GM19324 (cell line): ENCODE data around the gene SACS.
"Not testable (repeated sequence)": the region's sequence is repeated elsewhere in the genome, so short reads cannot be mapped to it uniquely, and the experiment has no call there.

Experiments
- ATAC-seq: cut with Tn5 transposase; IDR thresholded peaks from one replicate; pipeline ENCODE4 v1.9.1; 2021; ENCODE audit warnings: mild to moderate bottlenecking, moderate library complexity; ENCODE audit not compliant: unreplicated experiment, low FRiP score

The SACS gene

DNA sequence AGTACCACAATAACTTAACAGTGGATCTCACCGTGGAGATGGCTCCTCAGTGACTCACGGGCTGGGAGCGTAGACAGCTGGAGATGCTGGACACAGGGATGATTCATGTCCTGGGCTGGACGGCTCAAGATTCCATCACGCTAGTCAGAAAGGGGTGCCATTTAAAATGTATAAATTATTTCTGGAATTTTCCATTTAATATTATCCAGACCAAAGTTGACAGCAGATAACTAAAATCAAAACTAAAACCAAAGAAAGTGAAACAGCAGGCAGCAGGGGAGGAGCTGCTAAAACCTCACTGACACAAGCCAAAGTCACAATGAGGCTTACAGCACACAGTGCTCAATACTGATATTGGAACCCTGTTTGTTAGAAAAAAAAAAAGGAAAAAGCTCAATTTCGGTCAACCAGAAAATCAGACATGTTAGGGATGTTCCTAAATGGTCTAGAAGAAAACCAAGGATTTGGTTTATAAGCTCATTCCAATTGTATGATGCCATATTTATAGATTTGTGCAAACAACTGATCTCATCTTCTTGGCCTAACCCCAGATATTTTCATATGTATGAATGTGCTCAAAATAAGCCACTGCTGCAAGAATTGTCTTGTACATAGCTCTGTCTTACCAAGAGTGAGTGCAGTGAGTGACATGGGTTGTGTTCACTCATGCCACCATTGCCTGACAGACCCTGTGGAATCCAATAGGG is 111.8 kb downstream of the SACS start:
- ATAC-seq = peak; percentile 91

DNA sequence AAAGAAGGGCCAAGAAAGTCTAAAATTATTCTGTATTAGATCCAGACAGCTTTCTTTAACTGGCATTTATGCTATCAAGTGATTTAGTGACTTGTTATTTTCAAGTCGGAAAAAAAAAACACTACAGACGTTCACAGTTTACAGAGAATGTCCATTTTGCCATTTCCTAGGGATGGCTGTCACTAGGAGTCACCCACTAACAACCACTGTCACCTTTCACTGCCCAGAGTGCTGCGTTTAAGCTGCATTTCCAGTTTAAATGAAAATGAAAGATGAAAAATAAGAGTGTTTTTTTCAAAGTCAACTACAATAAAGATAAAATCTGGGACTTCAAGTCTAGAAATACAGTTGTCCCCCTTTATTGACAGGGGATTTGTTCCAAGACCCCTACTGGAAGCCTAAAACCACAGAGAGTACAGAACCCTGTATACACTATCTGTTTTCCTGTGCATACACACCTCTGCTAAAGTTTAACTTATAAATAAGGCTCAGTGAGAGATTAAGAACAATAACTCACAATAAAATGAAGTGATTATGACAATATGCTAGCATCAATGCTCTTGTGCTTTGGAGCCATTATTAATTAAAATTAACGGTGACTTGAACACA is 112.5 kb downstream of the SACS start:
- peak; percentile 31 for ATAC-seq

DNA sequence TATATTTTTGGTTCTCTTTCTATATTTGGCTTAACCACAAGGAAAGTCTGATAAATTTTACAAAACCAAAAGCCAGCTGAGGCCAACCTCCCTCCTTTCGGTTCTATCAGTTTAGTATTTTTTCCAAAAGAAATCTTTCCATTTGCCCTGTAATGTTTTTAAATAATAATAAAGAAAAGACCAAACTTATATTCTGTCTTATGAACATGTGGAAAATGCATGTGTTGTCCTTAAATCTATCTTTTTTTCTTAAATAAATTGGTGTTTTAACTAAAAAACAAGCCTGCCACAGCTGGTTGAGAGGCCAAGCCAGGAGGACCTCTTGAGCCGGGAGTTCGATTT is 113.6 kb downstream of the SACS start:
- no peak for ATAC-seq

DNA sequence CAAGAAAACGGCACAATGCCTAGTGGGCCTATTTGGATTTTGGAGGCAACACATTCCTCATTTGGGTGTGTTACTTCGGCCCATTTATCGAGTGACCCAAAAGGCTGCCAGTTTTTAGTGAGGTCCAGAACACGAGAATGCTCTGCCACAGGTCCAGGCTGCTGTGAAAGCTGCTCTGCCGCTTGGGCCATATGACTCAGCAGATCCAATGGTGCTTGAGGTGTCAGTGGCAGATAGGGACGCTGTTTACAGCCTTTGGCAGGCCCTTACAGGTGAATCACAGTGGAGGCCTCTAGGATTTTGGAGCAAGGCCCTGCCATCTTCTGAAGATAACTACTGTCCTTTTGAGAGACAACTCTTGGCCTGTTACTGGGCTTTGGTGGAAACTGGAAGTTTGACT is 118.7 kb downstream of the SACS start:
- ATAC-seq = not testable (repeated sequence)

DNA sequence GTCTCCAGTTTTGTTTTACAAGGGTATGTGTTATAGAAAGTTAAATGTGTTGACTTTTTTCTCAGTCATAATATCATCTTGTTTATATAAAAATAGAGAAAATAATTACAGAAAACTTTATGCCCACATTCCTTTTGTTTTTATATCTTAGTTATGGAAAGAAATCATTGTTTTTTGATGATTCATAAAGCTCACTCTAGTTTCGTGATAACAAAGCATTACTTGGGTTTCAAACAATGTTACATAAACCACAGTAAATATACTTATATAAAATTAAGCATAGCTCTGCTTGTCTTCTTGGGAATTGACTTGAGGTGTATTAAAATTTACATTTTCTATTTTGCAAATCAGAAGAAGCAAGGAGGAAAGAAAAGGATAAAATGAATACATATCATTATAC is 140.9 kb downstream of the SACS start:
- no peak for ATAC-seq

DNA sequence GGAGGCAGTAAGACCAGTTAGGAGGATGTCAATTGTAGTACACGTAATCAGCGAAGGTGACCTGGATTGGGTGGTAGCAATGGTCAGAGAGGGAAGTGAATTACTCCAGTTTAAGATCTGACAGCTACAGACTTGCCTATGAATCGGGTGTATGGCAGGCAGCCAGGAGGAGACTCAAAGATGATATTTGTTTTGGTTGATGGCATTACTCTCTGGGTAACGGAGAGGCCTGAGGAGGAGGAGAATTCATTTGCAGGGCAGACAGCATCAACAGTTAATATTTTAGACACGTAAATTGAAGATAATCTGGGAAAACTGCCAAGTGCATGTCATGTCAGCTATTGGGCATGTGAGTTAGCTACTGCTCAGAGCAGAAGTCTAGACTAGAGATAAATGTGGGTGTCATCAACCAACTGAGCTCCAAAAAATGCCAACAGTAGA is 143.6 kb downstream of the SACS start:
- ATAC-seq = no peak

- no peak for ATAC-seq
Observed at GRCh38 chr13:23288995-23289394, 144.5 kb downstream of the SACS start.

GRCh38 chr13:23288564-23288963 is 144.9 kb downstream of the SACS start:
- no peak for ATAC-seq

DNA sequence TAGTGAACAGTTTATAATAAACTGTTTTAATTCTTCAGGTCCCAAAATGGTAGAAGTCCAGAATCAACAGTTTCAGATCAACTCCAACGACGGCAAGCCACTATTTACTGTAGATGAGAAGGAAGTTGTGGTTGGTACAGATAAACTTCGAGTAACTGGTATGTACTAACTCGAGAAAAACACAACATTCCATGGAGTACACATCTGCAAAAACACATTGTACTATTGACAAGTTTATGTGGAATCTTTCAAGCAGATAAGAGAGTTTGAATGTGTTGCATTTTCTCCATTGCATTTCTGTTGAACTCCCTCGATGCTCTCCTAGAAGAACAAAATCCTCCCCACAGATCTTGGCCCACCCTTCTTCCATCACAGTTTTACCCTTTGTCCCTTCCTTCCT is 154.2 kb downstream of the SACS start:
- no peak for ATAC-seq
